ENCODE results near the gene IRF8.

DNA sequence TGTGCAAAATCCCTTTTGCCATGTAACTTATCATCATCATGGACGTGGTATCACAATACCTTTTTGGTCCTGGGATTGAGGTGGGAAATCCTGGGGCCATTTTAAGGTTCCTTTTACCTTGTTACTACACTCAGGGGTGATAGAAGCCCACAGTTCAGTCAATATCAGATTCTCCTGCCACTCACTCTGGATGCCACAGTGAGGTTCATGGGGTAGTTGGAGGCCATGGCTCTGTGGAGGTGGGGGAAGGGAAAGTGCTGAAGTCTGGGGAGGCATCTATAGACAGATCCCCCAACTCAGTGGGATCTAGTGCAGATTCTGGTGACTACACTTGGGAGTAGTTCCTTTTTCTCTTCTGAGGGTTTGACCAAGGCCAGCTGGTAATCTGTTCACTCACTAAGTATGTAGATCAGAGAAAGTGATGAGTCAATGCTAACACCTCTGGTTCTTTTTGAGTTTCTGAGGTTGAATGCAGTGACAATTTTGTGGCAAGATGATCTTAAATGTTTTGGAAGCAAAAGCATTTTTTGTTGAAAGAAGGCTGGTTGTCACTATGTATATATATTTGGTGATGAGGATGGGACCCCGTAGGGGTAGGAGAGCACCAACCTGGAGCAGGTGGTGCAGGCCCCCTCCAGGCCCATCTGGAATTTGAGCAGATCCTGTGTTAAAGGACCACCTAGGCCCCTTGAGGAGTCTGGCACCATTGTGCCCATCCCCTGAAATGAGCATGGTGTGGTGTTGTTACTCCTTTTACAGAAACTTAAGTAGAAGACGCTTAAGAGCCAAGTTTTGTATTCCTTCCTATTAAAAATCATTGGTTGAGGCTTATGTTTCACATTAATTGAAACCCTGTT, 18.8 kb upstream of the IRF8 start:
- TF ChIP-seq CTCF (IDR thresholded peaks at IDR 0.05) (no peak), POLR2A (IDR thresholded peaks at IDR 0.05) (no peak)
